ENCODE results near the gene SMC2.

The SMC2 gene

GRCh38 chr9:104177676-104178075, 83.6 kb downstream of the SMC2 start:
- DNase-seq (ENCODE audit: low read depth), result no peak
- no peak overlapping the region for H3K4me3 ChIP-seq (ENCODE audit: low read depth, low read length)
- TF ChIP-seq, protein P1, sequence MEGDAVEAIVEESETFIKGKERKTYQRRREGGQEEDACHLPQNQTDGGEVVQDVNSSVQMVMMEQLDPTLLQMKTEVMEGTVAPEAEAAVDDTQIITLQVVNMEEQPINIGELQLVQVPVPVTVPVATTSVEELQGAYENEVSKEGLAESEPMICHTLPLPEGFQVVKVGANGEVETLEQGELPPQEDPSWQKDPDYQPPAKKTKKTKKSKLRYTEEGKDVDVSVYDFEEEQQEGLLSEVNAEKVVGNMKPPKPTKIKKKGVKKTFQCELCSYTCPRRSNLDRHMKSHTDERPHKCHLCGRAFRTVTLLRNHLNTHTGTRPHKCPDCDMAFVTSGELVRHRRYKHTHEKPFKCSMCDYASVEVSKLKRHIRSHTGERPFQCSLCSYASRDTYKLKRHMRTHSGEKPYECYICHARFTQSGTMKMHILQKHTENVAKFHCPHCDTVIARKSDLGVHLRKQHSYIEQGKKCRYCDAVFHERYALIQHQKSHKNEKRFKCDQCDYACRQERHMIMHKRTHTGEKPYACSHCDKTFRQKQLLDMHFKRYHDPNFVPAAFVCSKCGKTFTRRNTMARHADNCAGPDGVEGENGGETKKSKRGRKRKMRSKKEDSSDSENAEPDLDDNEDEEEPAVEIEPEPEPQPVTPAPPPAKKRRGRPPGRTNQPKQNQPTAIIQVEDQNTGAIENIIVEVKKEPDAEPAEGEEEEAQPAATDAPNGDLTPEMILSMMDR (conservative IDR thresholded peaks at IDR 0.05; ENCODE audit: low read depth, low read length), result no peak

All from choroid plexus epithelial cell (primary cell).